KMS-11 (cell line): ENCODE measurements around the gene HSD11B2.
A peak's percentile ranks its signal among the peaks of the same experiment; 100 is the strongest.

Source experiments
- H2AFZ ChIP-seq: fragments of 200-600 bp; sonication (generic); 2 replicates; pipeline ENCODE4 v1.6.1; 2016; ENCODE audit warnings: antibody characterized with exemption, mixed run types, low read depth
- H3K27ac ChIP-seq: fragments of 200-600 bp; sonication (generic); 2 replicates; pipeline ENCODE4 v1.6.1; 2016; ENCODE audit warnings: mild to moderate bottlenecking, mixed run types
- H3K27me3 ChIP-seq: fragments of 200-600 bp; sonication (generic); 2 replicates; pipeline ENCODE4 v1.6.1; 2017; ENCODE audit warnings: mild to moderate bottlenecking, low read depth, mixed run types, moderate library complexity; ENCODE audit not compliant: insufficient read depth
- H3K36me3 ChIP-seq: fragments of 200-600 bp; sonication (generic); 2 replicates; pipeline ENCODE4 v1.6.1; 2017; ENCODE audit warnings: mild to moderate bottlenecking, mixed run types; ENCODE audit not compliant: insufficient read depth
- H3K4me1 ChIP-seq: fragments of 200-600 bp; sonication (generic); 2 replicates; pipeline ENCODE4 v1.6.1; 2016; ENCODE audit warnings: mild to moderate bottlenecking, low read depth, mixed run types; ENCODE audit not compliant: poor library complexity, severe bottlenecking
- H3K4me2 ChIP-seq: fragments of 200-600 bp; sonication (generic); 2 replicates; pipeline ENCODE4 v1.7.0; 2016; ENCODE audit warnings: mild to moderate bottlenecking, mixed run types
- H3K4me3 ChIP-seq: fragments of 200-600 bp; sonication (generic); IDR thresholded peaks from 2 replicates; pipeline ENCODE4 v1.6.1; 2017; ENCODE audit warnings: low read depth, low read length, mixed read lengths; ENCODE audit not compliant: insufficient read depth
- H3K79me2 ChIP-seq: fragments of 200-600 bp; sonication (generic); 2 replicates; pipeline ENCODE4 v1.6.1; 2016; ENCODE audit warnings: low read depth, mixed run types; ENCODE audit not compliant: insufficient read depth
- H3K9ac ChIP-seq: fragments of 200-600 bp; sonication (generic); 2 replicates; pipeline ENCODE4 v1.6.1; 2016; ENCODE audit warnings: mild to moderate bottlenecking, mixed run types
- H4K20me1 ChIP-seq: fragments of 200-600 bp; sonication (generic); 2 replicates; pipeline ENCODE4 v1.6.1; 2016; ENCODE audit warnings: mild to moderate bottlenecking, mixed run types; ENCODE audit not compliant: insufficient read depth
- TF ChIP-seq, protein P1 (sequence below): fragments of 200-600 bp; sonication (generic); conservative IDR thresholded peaks from 2 replicates; pipeline ENCODE4 v1.6.1; 2017; ENCODE audit warnings: low read depth, mild to moderate bottlenecking, antibody characterized with exemption, low read length, moderate library complexity, mixed read lengths

Gene HSD11B2

GRCh38 chr16:67426022-67426421 is 4.9 kb upstream of the HSD11B2 start:
- H3K4me1 ChIP-seq = no peaks in the 10 kb centered on the region

GRCh38 chr16:67426950-67427349 is 4.0 kb upstream of the HSD11B2 start:
- Histone ChIP-seq H4K20me1 (no peaks in the 10 kb centered on the region), H3K4me2 (no peak overlapping the region), H2AFZ (no peak overlapping the region), H3K9ac (no peak overlapping the region), H3K27me3 (peaks cover 35% of the 10 kb centered on the region), H3K79me2 (no peaks in the 10 kb centered on the region), H3K36me3 (no peaks in the 10 kb centered on the region), H3K4me3 (no peak overlapping the region), H3K4me1 (no peaks in the 10 kb centered on the region), H3K27ac (no peak overlapping the region)
- TF ChIP-seq, protein P1, sequence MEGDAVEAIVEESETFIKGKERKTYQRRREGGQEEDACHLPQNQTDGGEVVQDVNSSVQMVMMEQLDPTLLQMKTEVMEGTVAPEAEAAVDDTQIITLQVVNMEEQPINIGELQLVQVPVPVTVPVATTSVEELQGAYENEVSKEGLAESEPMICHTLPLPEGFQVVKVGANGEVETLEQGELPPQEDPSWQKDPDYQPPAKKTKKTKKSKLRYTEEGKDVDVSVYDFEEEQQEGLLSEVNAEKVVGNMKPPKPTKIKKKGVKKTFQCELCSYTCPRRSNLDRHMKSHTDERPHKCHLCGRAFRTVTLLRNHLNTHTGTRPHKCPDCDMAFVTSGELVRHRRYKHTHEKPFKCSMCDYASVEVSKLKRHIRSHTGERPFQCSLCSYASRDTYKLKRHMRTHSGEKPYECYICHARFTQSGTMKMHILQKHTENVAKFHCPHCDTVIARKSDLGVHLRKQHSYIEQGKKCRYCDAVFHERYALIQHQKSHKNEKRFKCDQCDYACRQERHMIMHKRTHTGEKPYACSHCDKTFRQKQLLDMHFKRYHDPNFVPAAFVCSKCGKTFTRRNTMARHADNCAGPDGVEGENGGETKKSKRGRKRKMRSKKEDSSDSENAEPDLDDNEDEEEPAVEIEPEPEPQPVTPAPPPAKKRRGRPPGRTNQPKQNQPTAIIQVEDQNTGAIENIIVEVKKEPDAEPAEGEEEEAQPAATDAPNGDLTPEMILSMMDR = no peak

More at GRCh38 chr16:67426022-67426421, 4.9 kb upstream of the HSD11B2 start:
- no peaks in the 10 kb centered on the region for H3K36me3 ChIP-seq
- TF ChIP-seq, protein P1 = no peak
- no peaks in the 10 kb centered on the region for H4K20me1 ChIP-seq
- H3K79me2 ChIP-seq = no peaks in the 10 kb centered on the region
- H3K27me3 ChIP-seq = peaks cover 28% of the 10 kb centered on the region
- no peak overlapping the region for H3K27ac ChIP-seq
- no peak overlapping the region for H3K4me3 ChIP-seq
- no peak overlapping the region for H2AFZ ChIP-seq
- no peak overlapping the region for H3K9ac ChIP-seq
- no peak overlapping the region for H3K4me2 ChIP-seq

DNA sequence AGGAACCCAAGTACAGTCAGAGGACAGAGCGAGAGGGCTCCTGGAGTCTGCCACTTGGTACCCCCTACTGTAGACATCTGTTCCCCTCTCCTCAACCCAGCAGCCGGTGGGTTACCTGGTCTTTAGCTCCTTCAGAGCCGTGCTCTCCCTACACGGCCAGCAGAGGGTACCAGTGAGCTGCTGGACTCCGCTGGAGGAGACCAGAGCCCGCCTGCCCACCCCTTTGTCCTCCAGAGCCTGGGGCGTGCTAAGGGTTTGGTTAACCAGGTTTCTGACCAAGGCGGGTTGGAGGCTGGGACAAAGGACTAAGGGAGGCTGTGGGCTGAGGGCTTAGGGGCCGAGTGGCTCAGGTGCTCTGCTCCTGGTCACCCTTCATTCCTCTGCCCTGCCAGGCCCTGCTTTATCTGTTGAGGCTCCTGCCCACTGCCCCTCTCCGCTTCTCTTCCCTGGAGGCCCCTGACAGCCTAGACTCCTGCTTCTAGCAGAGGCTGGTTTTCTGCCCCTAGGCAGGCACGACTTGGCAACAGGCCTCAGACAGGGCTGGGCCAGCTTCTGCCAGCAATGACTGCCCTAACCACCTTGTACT is 2.7 kb upstream of the HSD11B2 start:
- H3K27me3 ChIP-seq = peaks cover 36% of the 10 kb centered on the region
- no peaks in the 10 kb centered on the region for H4K20me1 ChIP-seq
- no peak overlapping the region for H3K4me3 ChIP-seq
- H3K27ac ChIP-seq = no peak overlapping the region
- TF ChIP-seq, protein P1 = peak; percentile 63
- H3K79me2 ChIP-seq = no peaks in the 10 kb centered on the region
- H3K9ac ChIP-seq = no peak overlapping the region
- no peak overlapping the region for H2AFZ ChIP-seq
- no peaks in the 10 kb centered on the region for H3K4me1 ChIP-seq
- H3K4me2 ChIP-seq = no peak overlapping the region
- no peaks in the 10 kb centered on the region for H3K36me3 ChIP-seq

- Histone ChIP-seq H4K20me1 (no peaks in the 10 kb centered on the region), H3K9ac (no peak overlapping the region), H3K4me2 (no peak overlapping the region), H3K4me3 (no peak overlapping the region), H3K4me1 (no peaks in the 10 kb centered on the region), H3K27ac (no peak overlapping the region), H2AFZ (no peak overlapping the region; the same call in 1 of the 2 replicates), H3K36me3 (no peaks in the 10 kb centered on the region), H3K27me3 (peaks cover 29% of the 10 kb centered on the region), H3K79me2 (no peaks in the 10 kb centered on the region)
- TF ChIP-seq, protein P1 = no peak
These were observed 1.7 kb upstream of the HSD11B2 start for GRCh38 chr16:67429053-67429798.
